GM12874 (cell line): ENCODE measurements around the gene RAB8A.

Experiments
- TF ChIP-seq, protein P1 (sequence below): IDR thresholded peaks from 2 replicates; pipeline ENCODE4 v1.5.1; 2011; ENCODE audit warnings: low read depth, mild to moderate bottlenecking, control low read depth, low read length, moderate library complexity; ENCODE audit not compliant: insufficient read depth

The RAB8A gene

DNA sequence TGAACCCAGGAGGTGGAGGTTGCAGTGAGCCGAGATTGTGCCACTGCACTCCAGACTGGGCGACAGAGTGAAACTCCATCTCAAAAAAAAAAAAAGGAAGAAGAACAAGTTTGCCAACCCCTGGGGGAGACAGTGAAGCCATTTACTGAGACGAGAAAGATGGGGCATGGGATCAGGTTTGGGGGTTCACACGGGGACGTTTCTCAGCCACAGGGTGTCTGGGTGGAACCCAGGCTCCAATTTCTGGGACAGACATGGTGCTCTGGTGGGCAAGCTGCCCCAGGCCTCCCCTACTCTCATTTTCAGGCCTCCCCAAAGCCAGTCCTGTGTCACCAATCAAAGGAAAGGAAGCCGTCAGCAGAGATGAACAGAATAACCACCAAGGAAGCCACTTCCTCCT is 45.2 kb downstream of the RAB8A start:
- TF ChIP-seq, protein P1, sequence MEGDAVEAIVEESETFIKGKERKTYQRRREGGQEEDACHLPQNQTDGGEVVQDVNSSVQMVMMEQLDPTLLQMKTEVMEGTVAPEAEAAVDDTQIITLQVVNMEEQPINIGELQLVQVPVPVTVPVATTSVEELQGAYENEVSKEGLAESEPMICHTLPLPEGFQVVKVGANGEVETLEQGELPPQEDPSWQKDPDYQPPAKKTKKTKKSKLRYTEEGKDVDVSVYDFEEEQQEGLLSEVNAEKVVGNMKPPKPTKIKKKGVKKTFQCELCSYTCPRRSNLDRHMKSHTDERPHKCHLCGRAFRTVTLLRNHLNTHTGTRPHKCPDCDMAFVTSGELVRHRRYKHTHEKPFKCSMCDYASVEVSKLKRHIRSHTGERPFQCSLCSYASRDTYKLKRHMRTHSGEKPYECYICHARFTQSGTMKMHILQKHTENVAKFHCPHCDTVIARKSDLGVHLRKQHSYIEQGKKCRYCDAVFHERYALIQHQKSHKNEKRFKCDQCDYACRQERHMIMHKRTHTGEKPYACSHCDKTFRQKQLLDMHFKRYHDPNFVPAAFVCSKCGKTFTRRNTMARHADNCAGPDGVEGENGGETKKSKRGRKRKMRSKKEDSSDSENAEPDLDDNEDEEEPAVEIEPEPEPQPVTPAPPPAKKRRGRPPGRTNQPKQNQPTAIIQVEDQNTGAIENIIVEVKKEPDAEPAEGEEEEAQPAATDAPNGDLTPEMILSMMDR = no peak

DNA sequence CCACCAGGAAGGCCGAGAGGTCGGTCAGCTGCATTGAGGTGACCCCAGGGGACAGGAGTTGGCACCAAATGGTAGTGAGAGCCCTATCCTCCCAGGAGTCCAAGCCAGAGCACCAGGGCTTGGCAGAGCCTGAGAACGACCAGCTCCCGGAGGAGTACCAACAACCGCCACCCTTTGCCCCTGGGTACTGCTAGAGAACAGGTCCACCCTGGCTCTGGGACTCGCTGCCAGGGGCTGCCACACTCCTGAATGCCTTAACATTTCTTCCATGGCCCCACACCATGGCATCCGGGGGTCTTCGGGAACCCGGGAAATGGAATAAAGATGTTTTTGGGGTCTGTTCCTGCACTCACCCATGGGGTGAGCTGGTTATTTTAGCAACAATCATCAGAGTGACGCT is 45.9 kb downstream of the RAB8A start:
- TF ChIP-seq, protein P1 = no peak

GRCh38 chr19:16159655-16160054 is 48.0 kb downstream of the RAB8A start:
- TF ChIP-seq, protein P1 = no peak

DNA sequence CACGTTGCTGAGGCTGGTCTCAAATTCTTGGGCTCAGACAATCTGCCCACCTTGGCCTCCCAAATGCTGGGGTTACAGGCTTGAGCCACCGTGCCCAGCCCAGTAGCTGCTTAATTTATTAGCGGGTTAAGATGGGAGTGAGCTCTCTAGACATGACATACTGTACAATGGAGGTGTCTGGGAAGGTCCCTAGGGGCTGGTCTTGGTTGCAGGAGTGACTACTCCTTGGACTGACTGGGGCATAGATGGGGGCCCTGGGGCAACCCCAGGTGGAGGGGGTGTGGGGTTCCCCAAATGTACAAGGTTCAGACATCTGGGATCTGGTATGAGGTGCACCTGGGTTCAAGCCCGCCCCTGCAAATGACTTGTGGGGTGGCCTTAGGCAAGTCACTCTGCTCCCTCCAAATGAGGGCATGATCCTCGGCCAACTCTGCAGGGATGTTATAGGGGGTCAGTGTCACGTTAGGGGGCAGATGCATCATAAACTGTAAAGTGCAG is 48.8 kb downstream of the RAB8A start:
- TF ChIP-seq, protein P1 = no peak

- TF ChIP-seq, protein P1 = no peak
Observed at GRCh38 chr19:16160943-16161560, 49.4 kb downstream of the RAB8A start.

DNA sequence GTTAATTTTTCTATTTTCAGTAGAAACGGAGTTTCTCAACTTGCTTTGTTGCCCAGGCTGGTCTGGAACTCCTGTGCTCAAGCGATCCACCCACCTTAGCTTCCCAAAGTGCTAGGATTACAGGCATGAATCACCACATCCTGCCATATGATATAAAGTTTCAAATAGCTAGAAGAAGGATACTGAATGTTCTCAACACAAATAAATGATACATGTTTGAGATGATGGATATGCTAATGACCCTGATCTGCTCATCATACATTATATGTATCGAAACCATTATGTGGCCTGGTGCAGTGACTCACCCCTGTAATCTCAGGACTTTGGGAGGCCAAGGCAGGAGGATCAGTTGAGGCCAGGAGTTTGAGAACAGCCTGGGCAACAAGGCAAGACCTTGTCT is 50.2 kb downstream of the RAB8A start:
- TF ChIP-seq, protein P1 = no peak

DNA sequence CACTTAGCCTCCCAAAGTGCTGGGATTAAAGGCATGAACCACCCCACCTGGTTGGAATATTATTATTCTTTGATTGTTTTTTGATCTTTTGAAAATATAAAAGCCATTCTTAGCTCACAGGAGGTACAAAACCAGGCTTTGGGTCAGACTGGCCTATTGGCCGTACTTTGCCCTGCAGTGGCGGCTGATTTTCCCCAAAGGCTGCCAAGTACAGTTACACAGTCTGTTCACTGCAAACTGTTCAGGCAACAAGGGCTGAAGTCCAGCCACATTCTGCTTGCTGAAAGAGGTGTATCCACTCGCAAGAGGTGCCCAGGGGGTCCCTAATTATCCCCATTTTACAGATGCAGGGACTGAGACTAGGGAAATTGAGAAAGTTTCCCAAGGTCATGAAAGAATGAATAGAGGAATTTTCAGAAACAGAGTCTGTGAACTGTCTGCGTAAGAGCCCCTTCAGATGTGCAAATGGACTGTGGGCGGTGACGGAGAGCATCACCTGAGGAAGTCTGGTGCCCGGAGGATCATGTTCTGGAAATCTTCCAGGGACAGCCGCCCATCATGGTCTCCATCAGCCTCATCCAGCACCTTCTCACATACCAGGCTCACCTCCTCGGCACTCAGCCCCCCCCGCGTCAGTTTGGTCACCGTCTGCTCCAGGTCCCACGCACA is 52.7 kb downstream of the RAB8A start:
- TF ChIP-seq, protein P1 = no peak
